Nephron (organoid): Measurements from ENCODE around the gene JAZF1.

Source experiments
- H3K27ac Mint-ChIP-seq, 3 experiments: 2 replicates each; pipeline ENCODE4 v1.8.0; 2020; ENCODE audit warnings: mixed read lengths in 3 of 3, mild to moderate bottlenecking in 2 of 3, moderate library complexity in 1 of 3
- H3K27me3 Mint-ChIP-seq: 2 replicates; pipeline ENCODE4 v1.8.0; 2021; ENCODE audit warnings: low read depth, mild to moderate bottlenecking, moderate library complexity, mixed read lengths
- H3K36me3 Mint-ChIP-seq: 2 replicates; pipeline ENCODE4 v1.8.0; 2020; ENCODE audit warnings: low read depth, mixed read lengths
- H3K4me1 Mint-ChIP-seq: 2 replicates; pipeline ENCODE4 v1.8.0; 2020; ENCODE audit warnings: mixed read lengths
- H3K4me3 Mint-ChIP-seq, 3 experiments: 2 replicates each; pipeline ENCODE4 v1.8.0; 2020; ENCODE audit warnings: mild to moderate bottlenecking in 3 of 3, mixed read lengths in 3 of 3, moderate library complexity in 2 of 3
- H3K9me3 Mint-ChIP-seq: 2 replicates; pipeline ENCODE4 v1.8.0; 2020; ENCODE audit warnings: mixed read lengths
- TF ChIP-seq, protein P1 (sequence below), 3 experiments: fragments of 200-600 bp; sonication (generic); IDR thresholded peaks; one replicate each; pipeline ENCODE4 v1.5.0; 2021; ENCODE audit warnings: antibody characterized with exemption in 3 of 3; ENCODE audit not compliant: unreplicated experiment in 3 of 3

Gene JAZF1

GRCh38 chr7:28174901-28175661, 5.5 kb downstream of the JAZF1 start:
- TF ChIP-seq, protein P1, sequence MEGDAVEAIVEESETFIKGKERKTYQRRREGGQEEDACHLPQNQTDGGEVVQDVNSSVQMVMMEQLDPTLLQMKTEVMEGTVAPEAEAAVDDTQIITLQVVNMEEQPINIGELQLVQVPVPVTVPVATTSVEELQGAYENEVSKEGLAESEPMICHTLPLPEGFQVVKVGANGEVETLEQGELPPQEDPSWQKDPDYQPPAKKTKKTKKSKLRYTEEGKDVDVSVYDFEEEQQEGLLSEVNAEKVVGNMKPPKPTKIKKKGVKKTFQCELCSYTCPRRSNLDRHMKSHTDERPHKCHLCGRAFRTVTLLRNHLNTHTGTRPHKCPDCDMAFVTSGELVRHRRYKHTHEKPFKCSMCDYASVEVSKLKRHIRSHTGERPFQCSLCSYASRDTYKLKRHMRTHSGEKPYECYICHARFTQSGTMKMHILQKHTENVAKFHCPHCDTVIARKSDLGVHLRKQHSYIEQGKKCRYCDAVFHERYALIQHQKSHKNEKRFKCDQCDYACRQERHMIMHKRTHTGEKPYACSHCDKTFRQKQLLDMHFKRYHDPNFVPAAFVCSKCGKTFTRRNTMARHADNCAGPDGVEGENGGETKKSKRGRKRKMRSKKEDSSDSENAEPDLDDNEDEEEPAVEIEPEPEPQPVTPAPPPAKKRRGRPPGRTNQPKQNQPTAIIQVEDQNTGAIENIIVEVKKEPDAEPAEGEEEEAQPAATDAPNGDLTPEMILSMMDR (IDR thresholded peaks at IDR 0.05; ENCODE audit: unreplicated experiment in 3 of 3) = no peak
- peaks cover 22% of the 10 kb centered on the region for H3K4me1 Mint-ChIP-seq

GRCh38 chr7:28174442-28174841, 6.2 kb downstream of the JAZF1 start:
- peaks cover 22% of the 10 kb centered on the region for H3K4me1 Mint-ChIP-seq
- H3K9me3 Mint-ChIP-seq = no peaks in the 10 kb centered on the region
- no peaks in the 10 kb centered on the region for H3K36me3 Mint-ChIP-seq
- no peak overlapping the region for H3K4me3 Mint-ChIP-seq
- no peak overlapping the region for H3K27ac Mint-ChIP-seq
- H3K27me3 Mint-ChIP-seq = peaks cover 7% of the 10 kb centered on the region
- TF ChIP-seq, protein P1 (IDR thresholded peaks at IDR 0.05; ENCODE audit: unreplicated experiment in 3 of 3) = no peak

More at GRCh38 chr7:28174901-28175661, 5.5 kb downstream of the JAZF1 start:
- no peak overlapping the region for H3K4me3 Mint-ChIP-seq
- H3K27me3 Mint-ChIP-seq = peaks cover 7% of the 10 kb centered on the region
- H3K9me3 Mint-ChIP-seq = no peaks in the 10 kb centered on the region
- no peak overlapping the region for H3K27ac Mint-ChIP-seq
- no peaks in the 10 kb centered on the region for H3K36me3 Mint-ChIP-seq

DNA sequence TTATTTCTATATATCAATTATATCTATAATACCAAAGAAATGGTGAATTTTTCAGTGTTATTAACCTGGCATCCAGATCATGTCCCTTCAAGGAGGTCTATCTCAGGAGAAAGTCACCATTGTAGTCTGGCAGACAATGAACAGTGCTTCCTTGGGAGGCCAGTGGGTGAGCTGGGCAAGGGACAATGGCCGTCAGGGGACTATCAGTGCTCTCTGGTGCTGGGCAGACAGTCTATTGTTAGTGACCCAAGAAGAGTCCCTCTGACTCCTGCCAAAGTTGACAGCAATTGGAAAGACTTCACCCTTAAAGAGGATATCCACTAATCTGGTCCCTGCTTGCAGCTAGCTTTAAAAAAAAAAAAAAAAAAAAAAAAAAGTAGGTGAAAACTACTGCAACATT, 7.1 kb downstream of the JAZF1 start:
- Mint-ChIP-seq H3K36me3 (no peaks in the 10 kb centered on the region), H3K9me3 (no peaks in the 10 kb centered on the region), H3K4me3 (no peak overlapping the region), H3K27ac (no peak overlapping the region), H3K27me3 (peaks cover 3% of the 10 kb centered on the region), H3K4me1 (peaks cover 26% of the 10 kb centered on the region)
- TF ChIP-seq, protein P1 (IDR thresholded peaks at IDR 0.05; ENCODE audit: unreplicated experiment in 3 of 3) = no peak

DNA sequence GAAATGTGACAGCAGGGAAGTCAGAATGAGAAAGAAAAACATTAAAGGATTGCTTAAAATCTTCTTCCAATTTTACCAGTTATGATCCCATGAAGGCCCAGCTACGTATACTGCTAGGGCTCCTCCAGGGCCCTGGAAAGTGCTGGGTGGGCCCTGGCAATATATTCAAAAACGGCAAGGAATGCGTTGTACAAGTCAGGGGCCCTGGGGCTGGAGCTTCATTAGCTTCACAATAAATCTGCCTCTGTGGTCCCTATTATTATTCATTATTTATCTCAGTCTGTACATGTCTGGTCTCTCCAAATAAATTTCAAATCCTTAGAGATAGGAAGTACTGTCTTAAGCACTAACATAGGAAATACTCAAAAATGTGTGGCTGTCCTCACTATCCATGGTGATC, 7.6 kb downstream of the JAZF1 start:
- H3K27me3 Mint-ChIP-seq = peaks cover 3% of the 10 kb centered on the region
- no peak overlapping the region for H3K4me3 Mint-ChIP-seq
- H3K36me3 Mint-ChIP-seq = no peaks in the 10 kb centered on the region
- H3K9me3 Mint-ChIP-seq = no peaks in the 10 kb centered on the region
- peak overlapping the region in 1 of 3 experiments; percentile 5 for H3K27ac Mint-ChIP-seq
- peaks cover 26% of the 10 kb centered on the region for H3K4me1 Mint-ChIP-seq
- TF ChIP-seq, protein P1 (IDR thresholded peaks at IDR 0.05; ENCODE audit: unreplicated experiment in 3 of 3) = no peak

DNA sequence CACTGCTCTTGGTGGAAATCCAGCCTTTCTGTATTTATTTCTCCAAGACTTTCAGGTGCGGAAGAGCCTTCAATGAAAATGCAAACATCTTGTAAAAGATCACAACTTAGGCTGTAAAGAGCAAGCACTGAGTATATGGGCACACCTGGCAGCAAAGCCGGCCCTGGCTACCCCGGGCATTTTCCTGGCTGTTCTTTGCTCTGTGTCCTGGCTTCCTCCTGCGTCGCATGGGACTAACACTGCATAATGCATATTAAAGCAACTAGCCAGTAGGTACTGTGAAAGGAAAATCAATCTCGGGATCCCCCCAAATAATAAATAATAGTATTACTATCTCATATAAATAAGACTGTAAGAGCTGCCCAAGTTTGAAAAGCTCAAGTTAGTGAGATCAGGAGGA, 9.9 kb downstream of the JAZF1 start:
- TF ChIP-seq, protein P1 (IDR thresholded peaks at IDR 0.05; ENCODE audit: unreplicated experiment in 3 of 3) = no peak
- no peaks in the 10 kb centered on the region for H3K9me3 Mint-ChIP-seq
- no peak overlapping the region for H3K4me3 Mint-ChIP-seq
- H3K27ac Mint-ChIP-seq = no peak overlapping the region
- no peaks in the 10 kb centered on the region for H3K36me3 Mint-ChIP-seq
- peaks cover 23% of the 10 kb centered on the region for H3K4me1 Mint-ChIP-seq
- H3K27me3 Mint-ChIP-seq = no peaks in the 10 kb centered on the region

DNA sequence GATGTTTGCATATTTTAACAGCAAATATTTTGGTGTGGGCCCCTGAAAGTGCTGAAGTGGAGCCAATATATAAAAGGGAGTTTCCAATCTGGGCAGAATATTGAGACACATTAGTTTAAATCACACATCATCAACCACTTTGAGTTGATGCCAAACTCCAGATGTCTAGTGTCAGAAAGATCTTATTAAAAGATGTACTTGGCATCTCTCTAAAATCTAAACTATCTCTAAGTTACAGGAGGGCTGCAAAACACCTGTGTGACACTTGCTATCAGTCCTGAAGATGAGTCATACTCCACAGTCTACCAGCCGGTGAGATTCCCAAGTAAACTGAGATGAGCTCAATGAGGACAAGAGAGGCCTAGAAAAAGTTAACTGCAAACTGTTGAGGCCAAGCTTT, 11.4 kb downstream of the JAZF1 start:
- Mint-ChIP-seq H3K36me3 (no peaks in the 10 kb centered on the region), H3K27ac (peak overlapping the region in 1 of 3 experiments; percentile 6), H3K9me3 (no peaks in the 10 kb centered on the region), H3K4me1 (peaks cover 27% of the 10 kb centered on the region), H3K4me3 (no peak overlapping the region), H3K27me3 (no peaks in the 10 kb centered on the region)
- TF ChIP-seq, protein P1 (IDR thresholded peaks at IDR 0.05; ENCODE audit: unreplicated experiment in 3 of 3) = no peak
